Ovary (tissue), 3 donors: Measurements from ENCODE around the gene CHP1.

Experiments used
- CTCF ChIP-seq, 3 donors: fragments of 450-650 bp in 2 of 3; fragments of 200-600 bp in 1 of 3; IDR thresholded peaks; one replicate each; pipeline versions ENCODE4 v1.5.1 to v1.8.0; 2016 to 2022; ENCODE audit warnings: antibody characterized with exemption in 3 of 3, mild to moderate bottlenecking in 1 of 3
- EP300 ChIP-seq: sonication (generic); formaldehyde crosslinking; IDR thresholded peaks from one replicate; pipeline ENCODE4 v1.6.1; 2017; ENCODE audit warnings: antibody characterized with exemption
- POLR2A ChIP-seq: fragments of 450-650 bp; IDR thresholded peaks from one replicate; pipeline ENCODE4 v1.6.1; 2017; ENCODE audit warnings: antibody characterized with exemption, mild to moderate bottlenecking, moderate library complexity
- donor health status: DM: no; HTN: no; CAD: no.

- TF ChIP-seq CTCF (IDR thresholded peaks at IDR 0.05) (no peak), POLR2A (no peak), EP300 (no peak)
These were observed 38.8 kb downstream of the CHP1 start for GRCh38 chr15:41269887-41270286.
